NCI-H2029 treated with DMSO at 0.1 percent for 48 hours (cell line): Measurements from ENCODE around the gene SAPCD2.
A peak's percentile ranks its signal among the peaks of the same experiment; 100 is the strongest.

Source experiments
- DNase-seq: peaks from one replicate; lab custom pipeline; 2025; lab: John Stamatoyannopoulos, UW

Gene SAPCD2

GRCh38 chr9:137107312-137107921, 37.1 kb upstream of the SAPCD2 start:
- DNase-seq, result no peak

GRCh38 chr9:137106662-137107250, 36.4 kb upstream of the SAPCD2 start:
- DNase-seq, result no peak

- DNase-seq, result no peak
These were observed 35.7 kb upstream of the SAPCD2 start for GRCh38 chr9:137105814-137106661.

GRCh38 chr9:137103206-137103999, 33.0 kb upstream of the SAPCD2 start:
- DNase-seq, result no peak

GRCh38 chr9:137099231-137099630, 28.9 kb upstream of the SAPCD2 start:
- DNase-seq, result no peak

- DNase-seq, result no peak
These were observed 27.6 kb upstream of the SAPCD2 start for GRCh38 chr9:137097761-137098462.

- DNase-seq, result no peak
These were observed 26.6 kb upstream of the SAPCD2 start for GRCh38 chr9:137096785-137097546.

- no peak for DNase-seq
These were observed 25.5 kb upstream of the SAPCD2 start for GRCh38 chr9:137095664-137096517.

- DNase-seq, result no peak
These were observed 19.0 kb upstream of the SAPCD2 start for GRCh38 chr9:137089232-137089947.

- peak; percentile 7 for DNase-seq
These were observed 17.8 kb upstream of the SAPCD2 start for GRCh38 chr9:137088121-137088520.

- no peak for DNase-seq
These were observed 17.1 kb upstream of the SAPCD2 start for GRCh38 chr9:137087409-137087925.

GRCh38 chr9:137086531-137087408, 16.4 kb upstream of the SAPCD2 start, which contains the start of gene MAN1B1:
TSS of gene MAN1B1 (plus strand) at chr9:137086985. CDS start at chr9:137087000, 15 bp downstream.
- DNase-seq, result peak; percentile 90

GRCh38 chr9:137085920-137086530, 15.7 kb upstream of the SAPCD2 start:
- no peak for DNase-seq

- no peak for DNase-seq
These were observed 14.2 kb upstream of the SAPCD2 start for GRCh38 chr9:137084526-137084925.

GRCh38 chr9:137083394-137084004, 13.1 kb upstream of the SAPCD2 start:
- no peak for DNase-seq

GRCh38 chr9:137082925-137083290, 12.6 kb upstream of the SAPCD2 start:
- no peak for DNase-seq
